HG02588 (cell line): ENCODE results near the gene PPP3R2.
A peak's percentile ranks its signal among the peaks of the same experiment; 100 is the strongest.
"Not testable (repeated sequence)": the region's sequence is repeated elsewhere in the genome, so short reads cannot be mapped to it uniquely, and the experiment has no call there.

ENCODE experiments used
- ATAC-seq: cut with Tn5 transposase; IDR thresholded peaks from one replicate; pipeline ENCODE4 v1.9.1; 2021; ENCODE audit warnings: mild to moderate bottlenecking, moderate library complexity; ENCODE audit not compliant: unreplicated experiment

PPP3R2 gene

DNA sequence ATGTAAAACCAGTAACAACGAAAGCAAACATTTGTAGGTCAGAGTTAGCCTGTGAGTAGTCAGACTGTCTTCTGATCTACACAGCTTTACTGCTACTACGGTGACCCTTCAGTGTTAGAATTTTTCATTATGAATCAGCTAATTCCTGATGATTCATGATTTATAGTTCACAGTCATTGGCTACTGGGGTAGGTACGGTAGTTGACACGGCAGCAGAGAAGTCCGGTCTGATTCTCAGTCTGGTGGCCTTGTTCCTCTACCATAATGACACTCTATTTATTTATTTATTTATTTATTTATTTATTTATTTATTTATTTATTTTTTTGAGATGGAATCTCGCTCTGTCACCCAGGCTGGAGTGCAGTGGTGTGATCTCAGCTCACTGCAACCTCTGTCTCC lies 4.7 kb downstream of the PPP3R2 start:
- not testable (repeated sequence) for ATAC-seq

GRCh38 chr9:101587332-101588043 lies 7.3 kb downstream of the PPP3R2 start:
- ATAC-seq: no peak

GRCh38 chr9:101586651-101587050 lies 8.1 kb downstream of the PPP3R2 start:
- ATAC-seq: peak; percentile 66

GRCh38 chr9:101585740-101586139 lies 9.0 kb downstream of the PPP3R2 start:
- no peak for ATAC-seq

DNA sequence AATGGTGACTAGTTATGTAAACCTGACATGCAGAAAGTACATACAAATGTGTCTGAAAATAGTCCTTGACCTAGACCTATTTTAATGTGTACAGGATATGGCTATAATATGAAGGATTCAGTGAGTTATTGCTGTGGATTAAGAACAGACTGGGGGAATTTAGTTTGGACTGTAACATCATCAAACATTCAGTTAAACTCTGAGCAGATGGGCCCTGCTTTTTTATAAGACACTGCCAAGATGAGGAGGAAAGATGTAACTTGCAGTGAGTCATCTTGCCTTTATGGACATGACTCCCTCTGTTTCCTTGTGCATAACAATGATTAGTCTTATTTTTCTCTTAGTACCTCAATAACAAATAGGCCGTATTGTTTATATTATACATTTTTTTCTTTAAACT lies 12.2 kb downstream of the PPP3R2 start:
- ATAC-seq: no peak

DNA sequence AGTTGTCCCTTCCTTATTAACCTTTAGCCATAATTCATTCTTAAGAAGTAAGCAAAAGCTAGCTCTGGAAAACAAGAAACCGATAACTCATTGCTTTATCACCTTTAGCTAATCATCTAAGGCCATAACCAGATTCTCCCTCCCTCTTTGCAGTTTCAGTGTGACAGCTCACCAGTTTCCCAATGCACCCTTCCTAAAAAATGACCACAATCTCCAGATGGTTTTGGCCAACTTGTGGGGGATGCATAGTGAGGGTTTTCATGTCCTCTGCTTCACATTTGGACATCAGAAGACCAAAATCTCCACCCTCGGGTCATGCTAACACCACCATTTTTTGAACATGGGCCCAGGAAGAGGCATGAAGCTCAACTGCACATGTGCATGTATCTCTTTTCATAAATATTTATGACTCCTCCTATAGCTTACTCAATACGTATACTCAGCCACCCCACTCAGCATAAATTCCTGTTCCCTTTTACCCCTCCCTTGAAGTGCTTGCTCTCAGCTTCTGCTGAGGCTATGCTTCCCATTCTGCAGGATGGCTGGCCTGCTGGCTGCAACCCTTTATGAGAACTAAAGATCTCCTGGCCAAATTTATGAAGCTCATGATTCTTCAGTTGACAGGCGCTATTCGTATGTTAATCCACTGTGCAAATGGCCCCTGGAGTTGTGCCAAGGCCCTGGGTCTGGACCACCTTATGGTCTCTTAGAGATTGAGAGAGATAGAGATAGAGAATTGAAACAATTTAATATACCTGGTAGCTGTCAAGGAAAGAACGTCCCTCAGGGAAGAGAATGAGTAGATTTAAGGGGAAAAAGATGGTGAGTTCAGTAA lies 14.8 kb downstream of the PPP3R2 start:
- no peak for ATAC-seq

DNA sequence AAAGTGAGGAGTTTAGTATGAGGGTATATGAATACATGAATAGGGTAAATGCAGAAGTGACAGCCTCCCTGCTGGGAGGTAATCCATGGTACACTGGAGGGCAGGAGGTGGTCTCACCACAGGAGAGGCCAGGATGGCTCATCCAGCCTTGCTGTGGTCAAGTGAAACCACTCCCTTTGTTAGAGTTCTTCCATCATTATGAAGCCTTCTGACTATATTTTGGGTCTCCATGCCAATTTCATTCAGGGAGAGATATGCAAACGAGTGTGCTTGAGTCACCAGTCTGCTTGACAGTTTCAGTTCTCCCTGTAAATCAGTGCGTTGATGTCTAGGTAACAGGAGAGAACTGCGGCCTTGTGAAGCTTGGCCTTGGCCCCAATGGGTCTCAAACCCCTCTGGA lies 16.4 kb downstream of the PPP3R2 start:
- peak; percentile 52 for ATAC-seq

- ATAC-seq: no peak
These were observed 19.9 kb downstream of the PPP3R2 start for GRCh38 chr9:101574731-101575333.

DNA sequence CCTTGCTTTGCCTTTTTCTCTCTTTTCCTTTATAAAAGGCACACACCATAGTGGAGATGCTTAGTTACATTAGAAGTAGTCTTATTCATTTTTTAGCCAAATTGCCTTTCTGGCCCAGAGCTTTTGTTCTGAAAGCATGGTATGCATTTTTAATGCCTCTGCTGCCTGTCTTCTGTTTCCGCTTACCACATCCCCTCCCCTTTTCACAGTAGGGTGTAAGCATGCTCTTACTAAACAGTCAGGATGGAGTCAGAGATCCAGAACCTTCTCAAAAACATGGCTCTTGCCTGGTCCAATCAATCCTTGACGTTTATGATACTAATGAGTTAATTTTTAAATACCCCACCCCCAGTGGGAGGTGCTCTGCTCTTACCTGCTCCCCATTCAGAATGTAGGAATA lies 22.5 kb downstream of the PPP3R2 start:
- no peak for ATAC-seq

DNA sequence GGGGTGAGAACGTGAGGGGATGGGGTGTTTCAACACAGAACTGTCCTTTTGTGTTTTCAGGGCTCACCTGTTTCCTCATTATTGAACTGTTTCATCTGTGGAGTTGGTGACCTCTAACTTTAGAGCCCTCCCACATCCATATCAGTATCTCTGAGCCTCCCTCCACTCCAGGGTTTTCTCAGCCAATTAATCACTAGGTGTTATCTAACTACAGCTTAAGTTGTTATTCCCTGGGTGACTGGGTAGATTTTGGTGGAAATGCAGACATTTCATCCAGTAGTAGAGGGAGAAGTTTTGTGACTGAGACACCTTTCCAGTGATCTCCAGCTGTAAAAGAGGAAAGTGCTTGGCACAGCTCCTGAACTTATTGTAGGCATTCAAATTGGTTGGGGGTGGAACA lies 23.7 kb downstream of the PPP3R2 start:
- no peak for ATAC-seq

- no peak for ATAC-seq
These were observed 24.8 kb downstream of the PPP3R2 start for GRCh38 chr9:101569741-101570501.

- no peak for ATAC-seq
These were observed 26.9 kb downstream of the PPP3R2 start for GRCh38 chr9:101567725-101568350.

DNA sequence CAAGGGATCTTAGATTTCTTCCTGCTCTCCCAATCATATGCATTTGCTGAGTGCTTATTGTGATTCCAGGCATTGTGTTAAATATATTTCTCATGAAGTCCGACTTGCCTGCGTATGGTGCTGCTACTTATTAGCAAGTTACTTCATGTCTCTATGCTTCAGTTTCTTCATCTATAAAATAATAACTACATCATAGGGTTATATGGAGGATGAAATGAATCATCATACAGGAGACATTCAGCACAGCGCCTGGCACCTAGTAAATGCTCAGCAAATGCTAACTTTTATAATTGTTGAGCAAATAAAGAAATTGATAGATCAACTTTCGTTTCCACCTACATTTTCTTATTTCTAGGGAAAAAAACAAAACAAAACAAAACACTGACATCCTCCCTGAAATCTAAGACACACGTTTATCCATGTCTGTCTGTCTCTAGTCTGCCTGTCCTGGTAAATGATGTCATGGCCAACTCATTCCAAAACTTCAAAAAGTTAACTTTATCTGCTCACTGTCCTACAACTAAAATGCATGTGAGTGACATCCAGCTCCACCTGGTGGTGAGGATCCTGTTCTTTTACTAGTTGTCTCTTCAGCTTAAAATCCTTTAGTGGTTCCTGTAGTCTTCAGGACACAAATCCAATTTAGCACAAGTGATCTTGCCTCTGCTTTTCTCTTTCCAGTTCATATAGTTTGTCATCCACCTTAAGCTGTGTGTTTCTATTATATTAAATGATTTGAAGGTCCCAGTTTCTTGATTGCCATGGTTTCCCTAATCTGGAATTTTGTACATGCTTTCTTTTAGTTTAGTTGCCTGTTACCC lies 27.7 kb downstream of the PPP3R2 start:
- ATAC-seq: no peak

DNA sequence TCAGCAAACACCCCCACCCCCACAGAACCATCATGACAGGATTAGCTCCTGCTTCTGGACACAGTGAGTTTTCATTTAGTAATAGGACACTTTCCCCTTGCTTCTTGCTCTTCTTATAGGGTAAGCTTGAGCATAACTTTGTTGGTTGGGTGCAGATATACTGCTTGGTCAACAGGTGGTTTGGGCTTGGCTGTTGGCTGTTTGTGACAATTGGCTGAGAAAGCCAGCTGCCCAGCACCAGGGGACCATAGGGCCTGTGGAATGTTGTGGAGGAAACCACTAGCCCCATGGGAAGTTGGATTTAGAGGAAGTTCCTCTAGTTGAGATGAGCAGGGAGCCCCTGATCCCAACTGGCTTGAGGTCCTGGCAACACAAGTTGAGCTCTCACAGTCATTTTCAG lies 30.5 kb downstream of the PPP3R2 start:
- no peak for ATAC-seq

DNA sequence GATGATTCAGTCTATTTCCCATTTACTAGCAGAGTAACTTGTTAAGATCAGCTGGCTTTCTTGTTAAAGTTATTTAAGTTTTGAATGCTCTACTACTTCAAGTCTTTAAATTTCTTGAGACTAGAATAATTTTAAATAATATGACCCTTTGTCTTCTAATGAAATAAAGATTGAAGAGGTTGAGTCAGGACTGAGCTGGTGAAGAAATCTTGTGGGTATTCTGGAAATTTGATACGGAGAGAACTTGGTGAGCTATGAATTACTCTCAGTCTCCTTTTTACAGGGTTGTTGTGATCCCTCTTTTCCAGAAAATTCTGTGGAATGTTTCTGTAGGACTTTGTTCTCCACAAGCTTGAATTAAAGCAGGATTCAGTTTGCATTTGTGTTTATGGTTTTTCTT lies 31.8 kb downstream of the PPP3R2 start:
- no peak for ATAC-seq

- ATAC-seq: no peak
These were observed 33.0 kb downstream of the PPP3R2 start for GRCh38 chr9:101561740-101562139.

DNA sequence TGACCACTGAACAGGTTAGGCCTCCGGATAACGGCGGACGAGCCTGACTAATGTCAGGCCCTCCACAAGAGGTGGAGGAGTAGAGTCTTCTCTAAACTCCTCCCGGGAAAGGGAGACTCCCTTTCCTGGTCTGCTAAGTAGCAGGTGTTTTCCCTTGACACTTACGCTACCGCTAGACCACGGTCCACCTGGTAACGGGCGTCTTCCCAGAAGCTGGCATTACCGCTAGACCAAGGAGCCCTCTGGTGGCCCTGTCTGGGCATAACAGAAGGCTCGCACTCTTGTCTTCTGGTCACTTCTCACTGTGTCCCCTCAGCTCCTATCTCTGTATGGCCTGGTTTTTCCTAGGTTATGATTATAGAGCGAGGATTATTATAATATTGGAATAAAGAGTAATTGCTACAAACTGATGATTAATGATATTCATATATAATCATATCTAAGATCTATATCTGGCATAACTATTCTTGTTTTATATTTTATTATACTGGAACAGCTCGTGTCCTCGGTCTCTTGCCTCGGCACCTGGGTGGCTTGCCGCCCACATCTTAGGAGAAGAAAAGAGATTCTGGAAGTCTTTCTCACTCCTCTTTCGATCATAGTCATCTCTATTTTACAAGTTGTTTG lies 45.2 kb downstream of the PPP3R2 start:
- not testable (repeated sequence) for ATAC-seq

DNA sequence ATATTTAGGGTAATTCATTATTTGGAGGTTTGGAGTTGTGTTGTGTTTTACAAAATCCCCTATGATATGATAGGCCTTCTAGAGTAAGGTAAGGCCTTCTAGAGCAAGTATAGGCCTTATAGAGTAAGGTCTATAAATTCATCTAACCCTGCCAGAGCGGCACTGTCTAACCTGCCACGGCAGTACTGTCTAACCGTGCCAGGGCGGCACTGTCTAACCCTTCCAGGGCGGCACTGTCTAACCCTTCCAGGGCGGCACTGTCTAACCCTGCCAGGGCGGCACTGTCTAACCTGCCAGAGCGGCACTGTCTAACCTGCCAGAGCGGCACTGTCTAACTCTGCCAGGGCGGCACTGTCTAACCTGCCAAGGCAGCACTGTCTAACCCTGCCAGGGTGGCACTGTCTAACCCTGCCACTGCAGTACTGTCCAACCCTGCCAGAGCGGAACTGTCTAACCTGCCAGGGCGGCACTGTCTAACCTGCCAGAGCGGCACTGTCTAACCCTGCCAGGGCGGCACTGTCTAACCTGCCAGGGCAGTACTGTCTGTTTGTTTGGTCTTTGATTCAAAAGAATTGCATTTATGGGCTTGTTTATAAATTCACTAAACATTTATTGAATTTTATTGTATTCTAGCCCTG lies 51.6 kb downstream of the PPP3R2 start:
- ATAC-seq: no peak
